ENCODE data around the gene PTH. TPM values are rescaled to one million over a fixed set of nuclear protein-coding genes. Genes with fewer than 3 reads are reported as not detected.

PTH gene
- total and polyA plus RNA-seq, 2 of the 8 experiments (the other 6 are each of a cell fraction or from before 2014, with no cell fraction given), result not detected

DNA sequence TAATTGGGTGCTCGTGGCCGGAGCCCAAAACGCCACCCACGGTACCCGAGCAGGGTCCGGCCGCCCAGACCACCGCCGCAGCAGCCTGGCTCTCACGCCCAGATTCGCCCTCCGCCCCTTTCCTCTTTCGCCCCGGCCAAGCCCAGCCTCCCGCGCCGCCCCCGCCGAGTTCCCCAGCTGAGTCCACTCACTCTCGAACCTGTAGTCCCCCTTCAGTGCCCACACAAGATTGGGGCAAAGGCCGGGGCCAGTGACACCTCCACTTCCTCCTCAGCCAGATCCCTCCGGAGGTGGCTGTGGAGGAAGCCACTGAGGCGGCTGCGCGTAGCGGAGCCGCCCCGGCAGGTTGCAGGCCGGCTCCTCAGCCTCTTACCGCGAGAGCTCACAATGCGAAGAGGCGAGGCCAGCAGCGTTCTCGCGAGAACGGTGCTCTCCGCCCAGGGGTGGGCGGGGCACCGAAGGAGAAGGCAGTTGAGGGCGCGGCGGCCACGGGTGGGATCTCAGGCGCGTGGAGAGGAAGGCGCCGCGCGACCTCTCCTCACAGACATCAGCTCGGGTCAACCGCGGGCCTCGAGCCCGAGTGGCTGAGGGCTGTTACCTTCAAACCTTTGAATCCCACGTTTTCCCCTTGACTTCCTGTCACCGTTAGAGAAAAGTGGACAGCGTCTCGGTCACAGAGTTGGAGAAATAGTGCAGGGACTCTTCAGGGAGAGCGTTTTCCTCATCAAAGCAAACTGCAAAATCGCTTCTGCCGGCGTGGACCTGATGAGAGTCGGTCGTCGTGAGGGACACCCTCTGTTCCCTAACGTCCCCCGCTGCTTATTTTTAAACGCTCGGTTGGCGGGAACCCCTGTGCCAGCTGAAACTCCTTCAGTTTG, 32.7 kb downstream of the PTH start, which contains the start of gene BTBD10 (continued):
- peak; percentile 84 for TF ChIP-seq SAP30 (IDR thresholded peaks at IDR 0.05; ENCODE audit: insufficient read depth, insufficient replicate concordance, low read length)
- TF ChIP-seq, protein P1, sequence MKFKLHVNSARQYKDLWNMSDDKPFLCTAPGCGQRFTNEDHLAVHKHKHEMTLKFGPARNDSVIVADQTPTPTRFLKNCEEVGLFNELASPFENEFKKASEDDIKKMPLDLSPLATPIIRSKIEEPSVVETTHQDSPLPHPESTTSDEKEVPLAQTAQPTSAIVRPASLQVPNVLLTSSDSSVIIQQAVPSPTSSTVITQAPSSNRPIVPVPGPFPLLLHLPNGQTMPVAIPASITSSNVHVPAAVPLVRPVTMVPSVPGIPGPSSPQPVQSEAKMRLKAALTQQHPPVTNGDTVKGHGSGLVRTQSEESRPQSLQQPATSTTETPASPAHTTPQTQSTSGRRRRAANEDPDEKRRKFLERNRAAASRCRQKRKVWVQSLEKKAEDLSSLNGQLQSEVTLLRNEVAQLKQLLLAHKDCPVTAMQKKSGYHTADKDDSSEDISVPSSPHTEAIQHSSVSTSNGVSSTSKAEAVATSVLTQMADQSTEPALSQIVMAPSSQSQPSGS (IDR thresholded peaks at IDR 0.05; ENCODE audit: low read length), result peak; percentile 62; the same call in 1 of the 2 replicates
- TF ChIP-seq SIN3A (conservative IDR thresholded peaks at IDR 0.05 in 1 of 2, IDR thresholded peaks at IDR 0.05 in 1 of 2; ENCODE audit: low read depth in 1 of 2, low read length in 2 of 2), result peak; percentile 75 to 84; a peak in 1 of 4 replicates
- peak; percentile 100 for TF ChIP-seq CHD2 (IDR thresholded peaks at IDR 0.05; ENCODE audit: low read length)
- peak; percentile 8 for TF ChIP-seq NANOG (IDR thresholded peaks at IDR 0.05; ENCODE audit: insufficient read depth, low read depth, low read length, poor library complexity, severe bottlenecking)
- TF ChIP-seq BRCA1 (IDR thresholded peaks at IDR 0.05; ENCODE audit: low read depth, low read length), result peak; percentile 99
- TF ChIP-seq KDM5A (IDR thresholded peaks at IDR 0.05; ENCODE audit: low read length), result no peak
- no peak for TF ChIP-seq RNF2 (IDR thresholded peaks at IDR 0.05; ENCODE audit: borderline replicate concordance, low read depth, low read length, missing control alignments, poor library complexity, severe bottlenecking)
- TF ChIP-seq TCF12 (IDR thresholded peaks at IDR 0.05; ENCODE audit: low read depth, low read length), result no peak
- no peak for TF ChIP-seq MAFK (IDR thresholded peaks at IDR 0.05; ENCODE audit: low read depth, low read length)
- 0 out of 2 replicates have a peak, but pooled peaks have one; percentile 55 for TF ChIP-seq SP4 (IDR thresholded peaks at IDR 0.05; ENCODE audit: low read length)
- no peak for TF ChIP-seq SUZ12 (IDR thresholded peaks at IDR 0.05; ENCODE audit: low read length)
- no peak for TF ChIP-seq TAF7 (optimal IDR thresholded peaks at IDR 0.05; ENCODE audit: borderline replicate concordance, low read depth, low read length)
- no peak for TF ChIP-seq CEBPB (IDR thresholded peaks at IDR 0.05; ENCODE audit: low read depth, low read length)
- no peak for TF ChIP-seq CHD1 (IDR thresholded peaks at IDR 0.05; ENCODE audit: low read depth, low read length)
- no peak for TF ChIP-seq CTBP2 (IDR thresholded peaks at IDR 0.05; ENCODE audit: borderline replicate concordance, insufficient read depth, insufficient read length, low read length)
- no peak for TF ChIP-seq RXRA (IDR thresholded peaks at IDR 0.05; ENCODE audit: insufficient read depth, low read depth, low read length)
- TF ChIP-seq RBBP5 (IDR thresholded peaks at IDR 0.05; ENCODE audit: borderline replicate concordance, low read depth, low read length), result 0 out of 2 replicates have a peak, but pooled peaks have one; percentile 4
- TF ChIP-seq ZNF274 (IDR thresholded peaks at IDR 0.05; ENCODE audit: borderline replicate concordance, extremely low read depth, low read length), result no peak
- TF ChIP-seq POLR2AphosphoS5 (IDR thresholded peaks at IDR 0.05; ENCODE audit: low read depth, low read length), result peak; percentile 66
- no peak for TF ChIP-seq SP1 (IDR thresholded peaks at IDR 0.05; ENCODE audit: low read depth, low read length)

Measured in H1 (cell line).